Keratinocyte (primary cell): ENCODE results near the gene SLC22A12. TPM values are rescaled to one million over a fixed set of nuclear protein-coding genes. Genes with fewer than 3 reads are reported as not detected.

Source experiments
- DNase-seq: peaks from one replicate; pipeline ENCODE4 v3.0.0-alpha.2; 2011; ENCODE audit warnings: low read depth, missing footprints, low spot score
- FAIRE-seq: peaks from 2 replicates; lab custom pipeline; 2011; peaks lifted over from hg19 to GRCh38; lab: Jason Lieb, UNC
- H2AFZ ChIP-seq: 2 replicates; pipeline ENCODE4 v1.6.0; 2012; ENCODE audit warnings: low read length, control low read depth, inconsistent platforms; ENCODE audit not compliant: control insufficient read depth
- H3K27ac ChIP-seq: 2 replicates; pipeline ENCODE4 v1.5.1; 2011; ENCODE audit warnings: low read length; ENCODE audit not compliant: control insufficient read depth, insufficient read depth
- H3K27me3 ChIP-seq: 3 replicates; pipeline ENCODE4 v1.6.0; 2011; ENCODE audit warnings: low read length; ENCODE audit not compliant: control insufficient read depth, insufficient read depth; ENCODE audit errors: extremely low read depth
- H3K36me3 ChIP-seq, 2 experiments: 2 replicates in 1 of 2; 3 replicates in 1 of 2; pipeline ENCODE4 v1.5.1; 2011; ENCODE audit warnings: low read length in 2 of 2, mild to moderate bottlenecking in 1 of 2; ENCODE audit not compliant: control insufficient read depth in 2 of 2, insufficient read depth in 2 of 2; ENCODE audit errors: extremely low read depth in 1 of 2
- H3K4me1 ChIP-seq: 3 replicates; pipeline ENCODE4 v1.5.1; 2011; ENCODE audit warnings: low read length; ENCODE audit not compliant: control insufficient read depth, insufficient read depth; ENCODE audit errors: extremely low read depth
- H3K4me2 ChIP-seq: 3 replicates; pipeline ENCODE4 v1.6.0; 2011; ENCODE audit warnings: low read depth, low read length; ENCODE audit not compliant: control insufficient read depth, insufficient read depth; ENCODE audit errors: extremely low read depth
- H3K4me3 ChIP-seq, 3 experiments: fragments of 200-600 bp in 1 of 3; sonication (generic) in 1 of 3; 2 replicates in 2 of 3; 3 replicates in 1 of 3; pipeline ENCODE4 v1.5.1; 2011 to 2016; ENCODE audit warnings: low read length in 3 of 3, mild to moderate bottlenecking in 3 of 3, control low read depth in 2 of 3, inconsistent platforms in 1 of 3, low read depth in 1 of 3, mixed read lengths in 1 of 3, mixed run types in 1 of 3, moderate library complexity in 1 of 3; ENCODE audit not compliant: control insufficient read depth in 2 of 3, insufficient read depth in 2 of 3; ENCODE audit errors: extremely low read depth in 1 of 3
- H3K79me2 ChIP-seq: 2 replicates; pipeline ENCODE4 v1.6.0; 2012; ENCODE audit warnings: low read length; ENCODE audit not compliant: control insufficient read depth, insufficient read depth
- H3K9ac ChIP-seq: 3 replicates; pipeline ENCODE4 v1.6.0; 2011; ENCODE audit warnings: low read length; ENCODE audit not compliant: control insufficient read depth, insufficient read depth; ENCODE audit errors: extremely low read depth
- H3K9me1 ChIP-seq: 3 replicates; pipeline ENCODE4 v1.6.0; 2011; ENCODE audit warnings: low read length; ENCODE audit not compliant: control insufficient read depth, insufficient read depth; ENCODE audit errors: extremely low read depth
- H3K9me3 ChIP-seq: 2 replicates; pipeline ENCODE4 v1.5.1; 2012; ENCODE audit warnings: low read depth, low read length; ENCODE audit not compliant: control insufficient read depth
- H4K20me1 ChIP-seq: 3 replicates; pipeline ENCODE4 v1.6.0; 2011; ENCODE audit warnings: low read length; ENCODE audit not compliant: control insufficient read depth, insufficient read depth; ENCODE audit errors: extremely low read depth
- CTCF ChIP-seq, 3 experiments: IDR thresholded peaks in 1 of 3; conservative IDR thresholded peaks in 1 of 3; optimal IDR thresholded peaks in 1 of 3; 2 replicates in 2 of 3; 3 replicates in 1 of 3; pipeline versions ENCODE3 to v1.5.1; 2011; ENCODE audit warnings: low read length in 3 of 3, mild to moderate bottlenecking in 3 of 3, moderate library complexity in 2 of 3, control low read depth in 1 of 3, inconsistent platforms in 1 of 3; ENCODE audit not compliant: insufficient read depth in 2 of 3; ENCODE audit errors: extremely low read depth in 1 of 3
- EZH2 ChIP-seq: IDR thresholded peaks from one replicate; pipeline ENCODE4 v1.6.1; 2012; ENCODE audit warnings: inconsistent platforms, mild to moderate bottlenecking, low read length, moderate library complexity
- dilution Hi-C: fragments of 300-500 bp; cut with MboI; formaldehyde crosslinking; loops from one replicate; pipeline ENCODE4 v1.7.0; 2020; ENCODE audit warnings: low sequenced_read_pairs; ENCODE audit not compliant: extremely low pct_ligation_motif_present
- polyA plus RNA-seq, 5 experiments: library from polyadenylated mRNA; depleted of rRNA in 3 of 5; stranded (reverse) in 3 of 5; stranded (forward) in 1 of 5; unstranded in 1 of 5; fragments of >200 nt; gene quantifications; 1 replicate in 1 of 5; 2 replicates in 3 of 5; 3 replicates in 1 of 5; pipeline versions ENCODE4 v1.2.1 to v1.2.3, GENCODE V29; 2011 to 2012; ENCODE audit warnings: missing spikeins in 2 of 5, low read depth in 1 of 5, low replicate concordance in 1 of 5

Gene SLC22A12
- polyA plus RNA-seq, 1 donor (not counting 4 experiments of a cell fraction or from before 2014, with no cell fraction given), result not detected

GRCh38 chr11:64632237-64632636, 41.2 kb downstream of the SLC22A12 start:
- no peak overlapping the region for H3K4me3 ChIP-seq
- dilution Hi-C loops, result no loop called here
- H3K9me1 ChIP-seq, result no peaks in the 10 kb centered on the region
- H3K27ac ChIP-seq, result no peak overlapping the region
- no peaks in the 10 kb centered on the region for H3K9me3 ChIP-seq
- no peaks in the 10 kb centered on the region for H3K36me3 ChIP-seq
- FAIRE-seq, result no peak
- H3K4me2 ChIP-seq, result no peak overlapping the region
- peaks cover 30% of the 10 kb centered on the region for H3K27me3 ChIP-seq
- H3K4me1 ChIP-seq, result no peaks in the 10 kb centered on the region
- H3K9ac ChIP-seq, result no peak overlapping the region
- TF ChIP-seq EZH2 (no peak), CTCF (optimal IDR thresholded peaks at IDR 0.05 in 1 of 3, IDR thresholded peaks at IDR 0.05 in 1 of 3, conservative IDR thresholded peaks at IDR 0.05 in 1 of 3; ENCODE audit: extremely low read depth in 1 of 3, insufficient read depth in 2 of 3, low read length in 3 of 3) (no peak)
- H2AFZ ChIP-seq, result no peak overlapping the region
- no peaks in the 10 kb centered on the region for H3K79me2 ChIP-seq
- H4K20me1 ChIP-seq, result peaks cover 3% of the 10 kb centered on the region
- DNase-seq, result no peak

- no peak overlapping the region for H3K27ac ChIP-seq
- H3K27me3 ChIP-seq, result peaks cover 34% of the 10 kb centered on the region
- peaks cover 3% of the 10 kb centered on the region for H4K20me1 ChIP-seq
- no peak overlapping the region for H3K9ac ChIP-seq
- dilution Hi-C loops, result no loop called here
- H3K4me1 ChIP-seq, result no peaks in the 10 kb centered on the region
- H3K9me1 ChIP-seq, result no peaks in the 10 kb centered on the region
- no peaks in the 10 kb centered on the region for H3K9me3 ChIP-seq
- H3K79me2 ChIP-seq, result no peaks in the 10 kb centered on the region
- FAIRE-seq (no peak), DNase-seq (no peak)
- no peak overlapping the region for H3K4me2 ChIP-seq
- TF ChIP-seq EZH2, result no peak
- no peak for TF ChIP-seq CTCF (optimal IDR thresholded peaks at IDR 0.05 in 1 of 3, IDR thresholded peaks at IDR 0.05 in 1 of 3, conservative IDR thresholded peaks at IDR 0.05 in 1 of 3; ENCODE audit: extremely low read depth in 1 of 3, insufficient read depth in 2 of 3, low read length in 3 of 3)
- H2AFZ ChIP-seq, result no peak overlapping the region
- H3K4me3 ChIP-seq, result no peak overlapping the region
- no peaks in the 10 kb centered on the region for H3K36me3 ChIP-seq
Measured at GRCh38 chr11:64632654-64633053, 41.6 kb downstream of the SLC22A12 start.
